ENCODE data around the gene PNMT.

DNA sequence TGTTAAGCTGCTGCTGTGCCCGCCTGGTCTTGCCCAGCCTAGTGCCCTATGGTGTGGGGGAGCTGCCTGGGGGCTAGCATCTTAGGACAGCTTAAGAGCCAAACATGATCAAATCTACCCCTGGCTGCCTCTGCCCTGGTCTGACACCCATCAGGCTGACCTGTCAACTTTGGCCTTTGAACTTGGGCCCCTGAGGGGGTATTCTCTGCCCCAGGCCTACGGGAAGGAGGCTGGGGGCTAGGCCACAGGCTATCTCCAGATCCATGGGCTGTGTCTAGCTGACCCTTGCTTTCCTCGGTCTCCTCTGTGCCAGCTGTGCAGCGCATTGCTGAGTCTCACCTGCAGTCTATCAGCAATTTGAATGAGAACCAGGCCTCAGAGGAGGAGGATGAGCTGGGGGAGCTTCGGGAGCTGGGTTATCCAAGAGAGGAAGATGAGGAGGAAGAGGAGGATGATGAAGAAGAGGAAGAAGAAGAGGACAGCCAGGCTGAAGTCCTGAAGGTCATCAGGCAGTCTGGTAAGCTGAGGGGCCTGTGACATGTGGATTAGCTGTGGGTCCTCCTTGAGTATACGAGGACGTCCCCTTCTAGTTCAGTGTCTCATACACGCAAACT, 34.6 kb upstream of the PNMT start:
- TF ChIP-seq, protein P1, sequence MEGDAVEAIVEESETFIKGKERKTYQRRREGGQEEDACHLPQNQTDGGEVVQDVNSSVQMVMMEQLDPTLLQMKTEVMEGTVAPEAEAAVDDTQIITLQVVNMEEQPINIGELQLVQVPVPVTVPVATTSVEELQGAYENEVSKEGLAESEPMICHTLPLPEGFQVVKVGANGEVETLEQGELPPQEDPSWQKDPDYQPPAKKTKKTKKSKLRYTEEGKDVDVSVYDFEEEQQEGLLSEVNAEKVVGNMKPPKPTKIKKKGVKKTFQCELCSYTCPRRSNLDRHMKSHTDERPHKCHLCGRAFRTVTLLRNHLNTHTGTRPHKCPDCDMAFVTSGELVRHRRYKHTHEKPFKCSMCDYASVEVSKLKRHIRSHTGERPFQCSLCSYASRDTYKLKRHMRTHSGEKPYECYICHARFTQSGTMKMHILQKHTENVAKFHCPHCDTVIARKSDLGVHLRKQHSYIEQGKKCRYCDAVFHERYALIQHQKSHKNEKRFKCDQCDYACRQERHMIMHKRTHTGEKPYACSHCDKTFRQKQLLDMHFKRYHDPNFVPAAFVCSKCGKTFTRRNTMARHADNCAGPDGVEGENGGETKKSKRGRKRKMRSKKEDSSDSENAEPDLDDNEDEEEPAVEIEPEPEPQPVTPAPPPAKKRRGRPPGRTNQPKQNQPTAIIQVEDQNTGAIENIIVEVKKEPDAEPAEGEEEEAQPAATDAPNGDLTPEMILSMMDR (conservative IDR thresholded peaks at IDR 0.05 in 1 of 2, IDR thresholded peaks at IDR 0.05 in 1 of 2; ENCODE audit: extremely low read depth in 1 of 2, insufficient read depth in 1 of 2, low read depth in 1 of 2, low read length in 2 of 2) = no peak
- TF ChIP-seq EZH2 (IDR thresholded peaks at IDR 0.05; ENCODE audit: borderline replicate concordance, low read length) = no peak
